Gastrocnemius medialis (tissue), 4 donors: ENCODE data around the gene CCDC92. TPM values are rescaled to one million over a fixed set of nuclear protein-coding genes. Genes with fewer than 3 reads are reported as not detected.

Experiments used
- ATAC-seq, 2 donors: fragments of 150-250 bp; one replicate each; pipeline ENCODE4 v1.9.1; 2016
- DNase-seq, 2 donors: peaks; one replicate each; pipeline ENCODE4 v3.0.0-alpha.2; 2019
- H3K27ac ChIP-seq, 4 donors: fragments of 200-600 bp; sonication (generic); 1 replicate in 1 of 4; 2 replicates in 3 of 4; pipeline ENCODE4 v1.5.1; 2016 to 2018; ENCODE audit warnings: mild to moderate bottlenecking in 2 of 4, moderate library complexity in 1 of 4
- H3K27me3 ChIP-seq, 3 donors: fragments of 200-600 bp; sonication (generic) in 2 of 3; 1 replicate in 1 of 3; 2 replicates in 2 of 3; pipeline versions ENCODE4 v1.5.1 to v1.6.0; 2016 to 2019; ENCODE audit warnings: mild to moderate bottlenecking in 1 of 3, moderate library complexity in 1 of 3
- H3K36me3 ChIP-seq, 2 donors: fragments of 200-600 bp; sonication (generic) in 1 of 2; one replicate each; pipeline ENCODE4 v1.5.1; 2017 to 2018
- H3K4me1 ChIP-seq, 2 donors: fragments of 200-600 bp; sonication (generic) in 1 of 2; one replicate each; pipeline ENCODE4 v1.5.1; 2016 to 2017; ENCODE audit warnings: mild to moderate bottlenecking in 2 of 2
- H3K4me3 ChIP-seq, 4 donors: fragments of 200-600 bp; sonication (generic) in 3 of 4; 1 replicate in 1 of 4; 2 replicates in 3 of 4; pipeline ENCODE4 v1.5.1; 2016 to 2019; ENCODE audit warnings: mild to moderate bottlenecking in 2 of 4
- H3K9me3 ChIP-seq, 3 donors: fragments of 200-600 bp; sonication (generic) in 2 of 3; 1 replicate in 1 of 3; 2 replicates in 2 of 3; pipeline ENCODE4 v1.5.1; 2016 to 2019
- CTCF ChIP-seq, 5 experiments: fragments of 450-650 bp in 3 of 5; fragments of 200-600 bp in 2 of 5; sonication (generic) in 2 of 5; IDR thresholded peaks in 4 of 5; conservative IDR thresholded peaks in 1 of 5; 1 replicate in 4 of 5; 2 replicates in 1 of 5; pipeline ENCODE4 v1.5.1; 2016 to 2019; ENCODE audit warnings: antibody characterized with exemption in 5 of 5, mild to moderate bottlenecking in 3 of 5, moderate library complexity in 3 of 5
- POLR2A ChIP-seq, 2 donors: fragments of 450-650 bp; IDR thresholded peaks; one replicate each; pipeline ENCODE4 v1.6.1; 2017; ENCODE audit warnings: antibody characterized with exemption in 2 of 2, mild to moderate bottlenecking in 2 of 2, moderate library complexity in 2 of 2
- in situ Hi-C, 4 donors: fragments of 200-750 bp; cut with MboI; loops; one replicate each; pipeline versions ENCODE4 v1.15.0 to v1.8.0; 2017; ENCODE audit warnings: low sequenced_read_pairs in 4 of 4
- intact Hi-C: fragments of 100-400 bp; cut with DNase I; formaldehyde crosslinking; loops from one replicate; pipeline ENCODE4 v1.15.1; 2023; ENCODE audit warnings: low total_unique reads
- total RNA-seq, 4 donors: library from RNA; depleted of rRNA; stranded (reverse); fragments of >200 nt; gene quantifications; one replicate each; pipeline versions ENCODE4 v1.1.0 to v1.2.3, GENCODE V29; 2016

Gene CCDC92
- total RNA-seq, 4 donors from 2014 or later, result 21.1 to 29.1 (median 23.7) TPM

- no peak overlapping the region for H3K27ac ChIP-seq
- no peak for ATAC-seq
- H3K36me3 ChIP-seq, result peaks cover 0 to 14% of the 10 kb centered on the region in 2 donors
- H3K4me1 ChIP-seq, result no peaks in the 10 kb centered on the region
- H3K4me3 ChIP-seq, result no peak overlapping the region
- no peaks in the 10 kb centered on the region for H3K9me3 ChIP-seq
- in situ Hi-C loops, result no loop called here
- no peaks in the 10 kb centered on the region for H3K27me3 ChIP-seq
- DNase-seq, result no peak
- TF ChIP-seq POLR2A (IDR thresholded peaks at IDR 0.05), result no peak
- intact Hi-C loops, result no loop called here
Observed at GRCh38 chr12:123933214-123933613, 39.4 kb downstream of the CCDC92 start.

GRCh38 chr12:123931686-123932321 is 40.8 kb downstream of the CCDC92 start:
- Histone ChIP-seq H3K27me3 (peaks cover 0 to 3% (median 0%) of the 10 kb centered on the region in 3 donors), H3K4me1 (no peaks in the 10 kb centered on the region), H3K36me3 (peaks cover 0 to 5% of the 10 kb centered on the region in 2 donors), H3K4me3 (no peak overlapping the region), H3K27ac (no peak overlapping the region), H3K9me3 (no peaks in the 10 kb centered on the region)
- DNase-seq (no peak), ATAC-seq (no peak)
- TF ChIP-seq CTCF (IDR thresholded peaks at IDR 0.05 in 4 of 5, conservative IDR thresholded peaks at IDR 0.05 in 1 of 5) (no peak), POLR2A (IDR thresholded peaks at IDR 0.05) (no peak)
- intact Hi-C loops, result no loop called here
- in situ Hi-C loops, result no loop called here

- intact Hi-C loops (no loop called here), in situ Hi-C loops (no loop called here)
- no peak for ATAC-seq
- no peak overlapping the region for H3K4me3 ChIP-seq
- H3K27me3 ChIP-seq, result peaks cover 0 to 3% (median 0%) of the 10 kb centered on the region in 3 donors
- no peaks in the 10 kb centered on the region for H3K36me3 ChIP-seq
- H3K4me1 ChIP-seq, result no peaks in the 10 kb centered on the region
- H3K9me3 ChIP-seq, result no peaks in the 10 kb centered on the region
- H3K27ac ChIP-seq, result no peak overlapping the region
- no peak for TF ChIP-seq POLR2A (IDR thresholded peaks at IDR 0.05)
- no peak for TF ChIP-seq CTCF (IDR thresholded peaks at IDR 0.05 in 4 of 5, conservative IDR thresholded peaks at IDR 0.05 in 1 of 5)
- no peak for DNase-seq
Observed at GRCh38 chr12:123929946-123930583, 42.6 kb downstream of the CCDC92 start.

GRCh38 chr12:123928897-123929296 is 43.7 kb downstream of the CCDC92 start:
- ATAC-seq, result no peak

More at GRCh38 chr12:123928897-123929296, 43.7 kb downstream of the CCDC92 start:
- H3K27ac ChIP-seq, result no peak overlapping the region
- no peaks in the 10 kb centered on the region for H3K9me3 ChIP-seq
- DNase-seq, result no peak
- H3K4me1 ChIP-seq, result no peaks in the 10 kb centered on the region
- no peak overlapping the region for H3K4me3 ChIP-seq
- intact Hi-C loops, result no loop called here
- H3K36me3 ChIP-seq, result no peaks in the 10 kb centered on the region
- peaks cover 0 to 3% (median 0%) of the 10 kb centered on the region in 3 donors for H3K27me3 ChIP-seq
- TF ChIP-seq POLR2A (IDR thresholded peaks at IDR 0.05) (no peak), CTCF (IDR thresholded peaks at IDR 0.05 in 4 of 5, conservative IDR thresholded peaks at IDR 0.05 in 1 of 5) (no peak)
- in situ Hi-C loops, result no loop called here
